ENCODE measurements around the gene C18orf54. TPM values are rescaled to one million over a fixed set of nuclear protein-coding genes. Genes with fewer than 3 reads are reported as not detected.

The C18orf54 gene
- total and polyA plus RNA-seq, 2 experiments from 2014 or later, result 2.8 to 3.5 TPM

GRCh38 chr18:54335638-54336173 lies 22.0 kb upstream of the C18orf54 start:
- 52 to 63% methylated on average over 2 of the region's 2 CpGs for WGBS, 2 experiments (ENCODE audit: low coverage in 1 of 2, low lambda C conversion rate in 2 of 2, missing lambda C conversion rate in 2 of 2)
- no peak overlapping the region for H3K27ac ChIP-seq
- H3K27me3 ChIP-seq (replicated peaks; ENCODE audit: insufficient read depth), result peaks cover 4% of the 10 kb centered on the region; the same call in 1 of the 2 replicates
- H3F3A ChIP-seq (ENCODE audit: insufficient read depth), result no peaks in the 10 kb centered on the region
- TF ChIP-seq EZH2phosphoT487 (IDR thresholded peaks at IDR 0.05; ENCODE audit: insufficient read depth, low read depth) (no peak), EZH2 (IDR thresholded peaks at IDR 0.05; ENCODE audit: insufficient read depth, poor library complexity, severe bottlenecking) (no peak)
- H4K20me1 ChIP-seq (ENCODE audit: insufficient read depth), result no peaks in the 10 kb centered on the region
- in situ Hi-C loops (cut with MboI), result no loop called here
- H3K4me3 ChIP-seq, result no peak overlapping the region
- H3K36me3 ChIP-seq (ENCODE audit: low read depth), result no peaks in the 10 kb centered on the region
- H3K9me2 ChIP-seq (ENCODE audit: insufficient read depth), result no peaks in the 10 kb centered on the region
- H2AFZ ChIP-seq, result no peak overlapping the region
- no peak overlapping the region for H3K9ac ChIP-seq
- no peaks in the 10 kb centered on the region for H3K4me1 ChIP-seq (ENCODE audit: insufficient read depth)
- no peak overlapping the region for H3K4me2 ChIP-seq (ENCODE audit: unreplicated experiment)
- H3K9me3 ChIP-seq (ENCODE audit: low read depth), result no peaks in the 10 kb centered on the region
- no peaks in the 10 kb centered on the region for H3K79me2 ChIP-seq (ENCODE audit: insufficient read depth)
- DNase-seq, result no peak

GRCh38 chr18:54338230-54338629 lies 19.5 kb upstream of the C18orf54 start:
- in situ Hi-C loops (cut with MboI), result no loop called here
- no peak for TF ChIP-seq EZH2 (IDR thresholded peaks at IDR 0.05; ENCODE audit: insufficient read depth, poor library complexity, severe bottlenecking)
- TF ChIP-seq EZH2phosphoT487 (IDR thresholded peaks at IDR 0.05; ENCODE audit: insufficient read depth, low read depth), result no peak

GRCh38 chr18:54351186-54351585 lies 6.5 kb upstream of the C18orf54 start:
- Histone ChIP-seq H3K79me2 (ENCODE audit: insufficient read depth) (no peaks in the 10 kb centered on the region), H2AFZ (no peak overlapping the region), H3K4me3 (no peak overlapping the region), H3K9me2 (ENCODE audit: insufficient read depth) (no peaks in the 10 kb centered on the region), H3K27ac (no peak overlapping the region), H3K27me3 (replicated peaks; ENCODE audit: insufficient read depth) (no peaks in the 10 kb centered on the region), H3K4me1 (ENCODE audit: insufficient read depth) (no peaks in the 10 kb centered on the region), H3K36me3 (ENCODE audit: low read depth) (no peaks in the 10 kb centered on the region), H3K9ac (no peak overlapping the region), H3F3A (ENCODE audit: insufficient read depth) (no peaks in the 10 kb centered on the region), H3K9me3 (ENCODE audit: low read depth) (no peaks in the 10 kb centered on the region), H4K20me1 (ENCODE audit: insufficient read depth) (no peaks in the 10 kb centered on the region), H3K4me2 (ENCODE audit: unreplicated experiment) (no peak overlapping the region)
- 38 to 53% methylated on average over 1 of the region's 1 CpG for WGBS, 2 experiments (ENCODE audit: low coverage in 1 of 2, low lambda C conversion rate in 2 of 2, missing lambda C conversion rate in 2 of 2)
- TF ChIP-seq EZH2 (IDR thresholded peaks at IDR 0.05; ENCODE audit: insufficient read depth, poor library complexity, severe bottlenecking) (no peak), EZH2phosphoT487 (IDR thresholded peaks at IDR 0.05; ENCODE audit: insufficient read depth, low read depth) (no peak)
- in situ Hi-C loops (cut with MboI), result no loop called here
- DNase-seq, result no peak

More at GRCh38 chr18:54338230-54338629, 19.5 kb upstream of the C18orf54 start:
- Histone ChIP-seq H4K20me1 (ENCODE audit: insufficient read depth) (no peaks in the 10 kb centered on the region), H3K9ac (no peak overlapping the region), H3K4me1 (ENCODE audit: insufficient read depth) (no peaks in the 10 kb centered on the region), H3K36me3 (ENCODE audit: low read depth) (no peaks in the 10 kb centered on the region), H3K27ac (no peak overlapping the region), H3K9me2 (ENCODE audit: insufficient read depth) (no peaks in the 10 kb centered on the region), H3F3A (ENCODE audit: insufficient read depth) (no peaks in the 10 kb centered on the region), H3K4me2 (ENCODE audit: unreplicated experiment) (no peak overlapping the region), H3K9me3 (ENCODE audit: low read depth) (no peaks in the 10 kb centered on the region), H3K27me3 (replicated peaks; ENCODE audit: insufficient read depth) (peaks cover 4% of the 10 kb centered on the region; the same call in 1 of the 2 replicates), H3K79me2 (ENCODE audit: insufficient read depth) (no peaks in the 10 kb centered on the region), H3K4me3 (no peak overlapping the region), H2AFZ (no peak overlapping the region)
- WGBS, 2 experiments (ENCODE audit: low coverage in 1 of 2, low lambda C conversion rate in 2 of 2, missing lambda C conversion rate in 2 of 2), result 44 to 47% methylated on average over 4 of the region's 4 CpGs
- no peak for DNase-seq

- no peak for DNase-seq
- 2 to 5% methylated on average over 7 to 15 of the region's 15 CpGs for WGBS, 2 experiments (ENCODE audit: low coverage in 1 of 2, low lambda C conversion rate in 2 of 2, missing lambda C conversion rate in 2 of 2)
- in situ Hi-C loops (cut with MboI), result no loop called here
Observed at GRCh38 chr18:54357082-54357659, 535 bp upstream of the C18orf54 start.

More at GRCh38 chr18:54357082-54357659, 535 bp upstream of the C18orf54 start:
- H3K27me3 ChIP-seq (replicated peaks; ENCODE audit: insufficient read depth), result no peaks in the 10 kb centered on the region
- peaks cover 8% of the 10 kb centered on the region; the same call in 1 of the 2 replicates for H3K4me1 ChIP-seq (ENCODE audit: insufficient read depth)
- H3K27ac ChIP-seq, result no peak overlapping the region
- no peaks in the 10 kb centered on the region for H3K9me3 ChIP-seq (ENCODE audit: low read depth)
- peak overlapping the region; percentile 93 for H3K4me2 ChIP-seq (ENCODE audit: unreplicated experiment)
- peaks cover 18% of the 10 kb centered on the region for H3K79me2 ChIP-seq (ENCODE audit: insufficient read depth)
- H3K4me3 ChIP-seq, result peak overlapping the region; percentile 92
- H3K9ac ChIP-seq, result peak overlapping the region; percentile 85
- no peaks in the 10 kb centered on the region for H4K20me1 ChIP-seq (ENCODE audit: insufficient read depth)
- no peaks in the 10 kb centered on the region for H3F3A ChIP-seq (ENCODE audit: insufficient read depth)
- no peaks in the 10 kb centered on the region for H3K9me2 ChIP-seq (ENCODE audit: insufficient read depth)
- TF ChIP-seq EZH2phosphoT487 (IDR thresholded peaks at IDR 0.05; ENCODE audit: insufficient read depth, low read depth) (no peak), EZH2 (IDR thresholded peaks at IDR 0.05; ENCODE audit: insufficient read depth, poor library complexity, severe bottlenecking) (no peak)
- no peaks in the 10 kb centered on the region for H3K36me3 ChIP-seq (ENCODE audit: low read depth)
- peak overlapping the region; percentile 93 for H2AFZ ChIP-seq

Measured in GM23248 (cell line).